ENCODE data around the gene ANKS3. TPM values are rescaled to one million over a fixed set of nuclear protein-coding genes. Genes with fewer than 3 reads are reported as not detected.

The ANKS3 gene
- total and polyA plus RNA-seq, 4 donors = 6.3 to 79.5 (median 29.2) TPM

- WGBS, 2 donors = 92% methylated on average over 13 of the region's 13 CpGs
- Histone ChIP-seq H3K27ac (ENCODE audit: low read depth in 1 of 2, low read length in 2 of 2) (no peak overlapping the region), H3K27me3 (ENCODE audit: control insufficient read depth in 1 of 2, insufficient read depth in 2 of 2, low read length in 1 of 2) (no peaks in the 10 kb centered on the region), H3K4me3 (ENCODE audit: low read length in 2 of 2) (no peak overlapping the region), H3K36me3 (ENCODE audit: control insufficient read depth in 1 of 2, insufficient read depth in 2 of 2, low read length in 1 of 2) (peaks cover 0 to 2% of the 10 kb centered on the region in 2 donors), H3K9me3 (ENCODE audit: control insufficient read depth, low read length) (no peaks in the 10 kb centered on the region), H3K4me1 (ENCODE audit: control insufficient read depth in 1 of 2, insufficient read depth in 2 of 2, low read length in 2 of 2) (no peaks in the 10 kb centered on the region)
- intact Hi-C loops (cut with DNase I) = no loop called here
- DNase-seq = no peak
- no peak for ATAC-seq (ENCODE audit: low FRiP score)
Measured at GRCh38 chr16:4648917-4649316, 85.2 kb downstream of the ANKS3 start.

- WGBS, 2 donors = 94 to 97% methylated on average over 8 of the region's 8 CpGs
- DNase-seq (no peak), ATAC-seq (ENCODE audit: low FRiP score) (no peak)
- Histone ChIP-seq H3K36me3 (ENCODE audit: control insufficient read depth in 1 of 2, insufficient read depth in 2 of 2, low read length in 1 of 2) (peaks cover 0 to 2% of the 10 kb centered on the region in 2 donors), H3K4me3 (ENCODE audit: low read length in 2 of 2) (no peak overlapping the region), H3K27me3 (ENCODE audit: control insufficient read depth in 1 of 2, insufficient read depth in 2 of 2, low read length in 1 of 2) (no peaks in the 10 kb centered on the region), H3K4me1 (ENCODE audit: control insufficient read depth in 1 of 2, insufficient read depth in 2 of 2, low read length in 2 of 2) (no peaks in the 10 kb centered on the region), H3K27ac (ENCODE audit: low read depth in 1 of 2, low read length in 2 of 2) (no peak overlapping the region), H3K9me3 (ENCODE audit: control insufficient read depth, low read length) (no peaks in the 10 kb centered on the region)
- intact Hi-C loops (cut with DNase I) = no loop called here
Measured at GRCh38 chr16:4647644-4647980, 86.5 kb downstream of the ANKS3 start.

GRCh38 chr16:4646773-4647643, 87.1 kb downstream of the ANKS3 start:
- no peaks in the 10 kb centered on the region for H3K4me1 ChIP-seq (ENCODE audit: control insufficient read depth in 1 of 2, insufficient read depth in 2 of 2, low read length in 2 of 2)
- intact Hi-C loops (cut with DNase I) = no loop called here
- no peaks in the 10 kb centered on the region for H3K27me3 ChIP-seq (ENCODE audit: control insufficient read depth in 1 of 2, insufficient read depth in 2 of 2, low read length in 1 of 2)
- WGBS, 2 donors = 95% methylated on average over 22 of the region's 22 CpGs
- peaks cover 0 to 2% of the 10 kb centered on the region in 2 donors for H3K36me3 ChIP-seq (ENCODE audit: control insufficient read depth in 1 of 2, insufficient read depth in 2 of 2, low read length in 1 of 2)
- no peak overlapping the region for H3K4me3 ChIP-seq (ENCODE audit: low read length in 2 of 2)
- H3K27ac ChIP-seq (ENCODE audit: low read depth in 1 of 2, low read length in 2 of 2) = no peak overlapping the region
- ATAC-seq (ENCODE audit: low FRiP score) (no peak), DNase-seq (no peak)
- no peaks in the 10 kb centered on the region for H3K9me3 ChIP-seq (ENCODE audit: control insufficient read depth, low read length)

Small RNAs within 50 kb of the gene (microRNA-seq; reads per million reads assigned to microRNA genes)
- 0 reads per million in 2 donors for gene MIR6769A

Other genes with a start within 250 kb of the ANKS3 start
- 10 to 100 TPM; 23.6 to 34.7 TPM for gene CDIP1, start 195.5 kb downstream of the ANKS3 start, total RNA-seq
- gene CDIP1, start 195.5 kb downstream of the ANKS3 start, polyA plus RNA-seq = 10 to 100 TPM; 12.5 to 18.4 TPM
- gene C16orf96, start 177.9 kb downstream of the ANKS3 start, total RNA-seq = under 1 TPM; 0.13 to 0.24 TPM
- gene C16orf96, start 177.9 kb downstream of the ANKS3 start, polyA plus RNA-seq = not detected
- 10 to 100 TPM; 20.4 to 21.2 TPM for gene UBALD1, start 119.4 kb downstream of the ANKS3 start, total RNA-seq
- 10 to 100 TPM; 11.1 to 32.3 TPM for gene UBALD1, start 119.4 kb downstream of the ANKS3 start, polyA plus RNA-seq
- gene MGRN1, start 109.4 kb downstream of the ANKS3 start, total RNA-seq = 10 to 100 TPM; 64.3 to 77.7 TPM
- 10 to 100 TPM; 15.4 to 21.5 TPM for gene MGRN1, start 109.4 kb downstream of the ANKS3 start, polyA plus RNA-seq
- 10 to 100 TPM; 11.1 to 16.2 TPM for gene NUDT16L1, start 40.7 kb downstream of the ANKS3 start, total RNA-seq
- 10 to 100 TPM; 25.2 to 28.3 TPM for gene NUDT16L1, start 40.7 kb downstream of the ANKS3 start, polyA plus RNA-seq
- under 1 TPM in 1 of 2 donors, not detected in 1; 0.24 TPM for gene DNAAF8, start 266 bp upstream of the ANKS3 start, total RNA-seq
- gene DNAAF8, start 266 bp upstream of the ANKS3 start, polyA plus RNA-seq = under 1 TPM in 1 of 2 donors, not detected in 1; 0.49 TPM
- gene ZNF500, start 32.9 kb upstream of the ANKS3 start, total RNA-seq = 10 to 100 TPM; 13.0 to 17.0 TPM
- 10 to 100 TPM in 1 of 2 donors, 1 to 10 TPM in 1; 1.9 to 13.0 TPM for gene ZNF500, start 32.9 kb upstream of the ANKS3 start, polyA plus RNA-seq
- gene SEPTIN12, start 54.1 kb upstream of the ANKS3 start, total RNA-seq = not detected
- gene SEPTIN12, start 54.1 kb upstream of the ANKS3 start, polyA plus RNA-seq = not detected
- gene SMIM22, start 61.1 kb upstream of the ANKS3 start, total RNA-seq = not detected
- 10 to 100 TPM in 1 of 2 donors, under 1 TPM in 1; 0.51 to 97.9 TPM for gene SMIM22, start 61.1 kb upstream of the ANKS3 start, polyA plus RNA-seq
- gene ROGDI, start 68.4 kb upstream of the ANKS3 start, total RNA-seq = 10 to 100 TPM; 11.4 to 14.8 TPM
- 10 to 100 TPM; 23.8 to 42.9 TPM for gene ROGDI, start 68.4 kb upstream of the ANKS3 start, polyA plus RNA-seq
- 10 to 100 TPM; 70.2 to 73.2 TPM for gene GLYR1, start 113.0 kb upstream of the ANKS3 start, total RNA-seq
- 10 to 100 TPM; 33.3 to 47.7 TPM for gene GLYR1, start 113.0 kb upstream of the ANKS3 start, polyA plus RNA-seq
- 10 to 100 TPM; 23.0 to 33.2 TPM for gene UBN1, start 113.2 kb upstream of the ANKS3 start, total RNA-seq
- 1 to 10 TPM; 7.8 to 8.1 TPM for gene UBN1, start 113.2 kb upstream of the ANKS3 start, polyA plus RNA-seq
- gene PPL, start 202.9 kb upstream of the ANKS3 start, total RNA-seq = 10 to 100 TPM; 11.9 to 22.9 TPM
- gene PPL, start 202.9 kb upstream of the ANKS3 start, polyA plus RNA-seq = 10 to 100 TPM in 1 of 2 donors, 1 to 10 TPM in 1; 5.9 to 23.9 TPM
- gene SEC14L5, start 224.1 kb upstream of the ANKS3 start, total RNA-seq = under 1 TPM; 0.29 to 0.90 TPM
- gene SEC14L5, start 224.1 kb upstream of the ANKS3 start, polyA plus RNA-seq = under 1 TPM in 1 of 2 donors, not detected in 1; 0.26 TPM